NOMO-1 (cell line): Measurements from ENCODE around the gene CLDN14.
"Not testable (repeated sequence)": the region's sequence is repeated elsewhere in the genome, so short reads cannot be mapped to it uniquely, and the experiment has no call there.

Experiments
- DNase-seq, 2 experiments: peaks; one replicate each; lab custom pipeline; 2025; ENCODE audit not compliant: unreplicated experiment in 2 of 2; lab: John Stamatoyannopoulos, UW

Gene CLDN14

DNA sequence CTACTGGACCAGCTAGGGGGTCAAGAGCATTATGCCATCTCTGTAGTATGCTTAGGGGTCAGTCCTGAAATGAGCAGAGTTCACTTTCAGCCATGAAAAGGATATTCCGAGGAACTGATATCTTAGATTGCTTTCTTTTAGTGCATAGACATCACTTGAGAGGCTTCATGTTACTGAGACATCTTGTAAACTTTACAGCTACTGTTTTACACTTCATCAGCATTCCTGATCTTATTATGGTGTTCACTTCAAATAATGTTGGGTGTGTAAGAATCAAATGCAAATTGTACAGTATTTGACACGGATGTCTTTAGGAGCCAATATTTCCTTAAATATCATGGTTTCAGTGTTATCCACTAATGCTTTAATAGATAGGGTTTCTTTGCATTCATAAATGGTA lies 22.4 kb upstream of the CLDN14 start:
- no peak for DNase-seq

GRCh38 chr21:36501589-36501892 lies 21.6 kb upstream of the CLDN14 start:
- DNase-seq = no peak

GRCh38 chr21:36499578-36500471 lies 19.9 kb upstream of the CLDN14 start:
- DNase-seq = no peak

DNA sequence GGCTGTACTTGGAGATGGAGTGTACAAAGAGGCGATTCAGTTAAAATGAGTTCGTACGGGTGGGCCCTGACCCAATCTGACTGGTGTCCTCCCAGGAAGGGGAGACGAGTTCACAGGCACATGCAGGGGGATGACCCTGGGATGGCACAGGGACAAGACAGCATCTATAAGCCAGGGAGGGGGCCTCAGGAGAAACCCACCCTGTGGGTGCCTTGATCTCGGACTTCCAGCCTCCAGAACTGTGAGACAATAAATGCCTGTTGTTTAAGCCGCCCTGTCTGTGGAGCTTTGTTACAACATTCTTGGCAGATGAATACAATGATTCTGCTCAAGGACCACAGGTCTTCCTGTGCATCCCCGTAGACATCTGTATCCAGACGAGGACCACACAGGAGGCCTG lies 14.6 kb upstream of the CLDN14 start:
- DNase-seq = no peak

DNA sequence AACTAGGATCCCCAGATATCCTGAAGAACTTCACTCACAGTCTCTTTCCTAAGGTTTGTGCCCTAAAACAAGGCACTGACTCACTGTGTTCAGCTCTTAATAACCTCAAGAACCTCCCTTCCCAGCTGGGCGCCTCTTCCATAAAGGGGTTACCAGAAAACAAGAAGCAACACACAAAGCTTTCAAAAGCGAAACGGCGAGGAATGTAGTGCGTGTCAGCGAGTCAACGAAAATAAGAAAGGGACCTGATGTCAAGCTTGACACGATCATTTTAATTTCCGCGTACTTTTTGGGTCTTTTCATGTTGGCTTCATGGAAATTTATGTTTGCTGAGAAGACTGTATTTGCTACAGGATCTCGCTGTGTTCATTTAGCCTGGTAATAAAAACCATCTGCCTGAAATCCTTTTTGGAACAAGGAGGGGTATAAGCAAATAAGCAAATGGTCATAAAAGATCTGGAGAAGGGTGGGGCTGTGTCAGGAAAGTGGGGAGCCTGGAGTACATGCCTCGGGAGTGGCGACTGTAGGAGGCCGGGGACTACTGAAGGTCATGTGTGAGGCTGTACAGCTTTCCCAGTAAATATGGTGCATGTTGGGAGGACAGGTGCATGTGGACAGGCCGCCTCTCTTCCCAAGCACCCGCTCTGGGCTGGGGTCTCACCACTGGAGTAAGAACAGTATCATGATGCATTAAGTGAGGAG lies 11.4 kb upstream of the CLDN14 start:
- DNase-seq = no peak

DNA sequence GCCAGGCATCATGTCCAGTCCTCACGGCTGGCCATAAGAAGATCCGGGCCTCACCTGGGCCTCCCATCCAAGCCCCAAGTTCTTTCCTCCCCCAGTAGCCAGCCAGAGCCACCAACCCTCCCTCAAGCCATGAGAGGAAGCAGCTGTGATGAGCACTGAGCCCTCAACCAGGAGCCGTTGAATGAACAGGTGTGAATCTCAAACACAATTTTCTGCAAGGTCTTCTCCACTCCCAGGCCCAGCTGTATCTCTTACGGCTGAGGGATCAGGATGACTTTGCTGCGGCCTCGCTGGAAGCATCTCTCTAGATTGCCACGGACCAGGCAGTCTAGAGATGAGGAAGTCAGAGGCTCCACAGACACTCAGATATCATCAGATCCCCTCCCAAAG lies 9.8 kb upstream of the CLDN14 start:
- no peak for DNase-seq

DNA sequence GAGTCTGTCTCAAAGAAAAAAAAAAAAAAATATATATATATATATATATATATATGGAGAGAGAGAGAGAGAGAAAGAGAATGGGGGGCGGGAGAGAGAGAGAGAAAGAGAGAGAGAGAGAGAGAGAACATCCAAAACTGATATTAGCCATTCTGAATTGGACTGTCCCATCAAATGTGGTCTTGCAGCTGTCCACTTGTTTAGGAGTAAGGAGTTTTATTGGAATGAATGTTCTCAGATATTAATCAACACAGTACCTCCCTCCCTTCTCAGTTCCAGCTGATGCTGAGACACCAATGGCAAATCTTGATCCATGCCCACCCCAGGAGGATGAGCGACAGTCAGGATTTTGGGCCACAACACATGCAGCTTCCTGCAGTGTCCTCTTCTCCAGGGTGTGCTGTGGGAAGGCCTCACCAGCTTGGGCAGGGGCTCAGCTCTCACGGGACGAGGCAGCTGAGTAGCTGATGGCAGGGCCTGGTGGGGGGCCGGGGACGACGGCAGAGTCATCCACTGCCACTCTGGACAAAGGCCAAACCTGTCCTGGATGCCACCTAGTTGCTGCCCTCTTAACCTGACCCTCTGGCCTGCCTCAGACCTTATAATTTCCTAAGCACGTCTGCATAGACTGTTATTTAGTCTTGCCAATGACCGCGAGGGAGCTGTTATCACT lies 9.3 kb upstream of the CLDN14 start:
- no peak for DNase-seq

GRCh38 chr21:36487641-36488307 lies 7.9 kb upstream of the CLDN14 start:
- peak in 1 of 2 experiments; percentile 51 for DNase-seq

GRCh38 chr21:36486246-36486645 lies 6.3 kb upstream of the CLDN14 start:
- no peak for DNase-seq

- no peak for DNase-seq
Measured at GRCh38 chr21:36485476-36485875, 5.6 kb upstream of the CLDN14 start.

DNA sequence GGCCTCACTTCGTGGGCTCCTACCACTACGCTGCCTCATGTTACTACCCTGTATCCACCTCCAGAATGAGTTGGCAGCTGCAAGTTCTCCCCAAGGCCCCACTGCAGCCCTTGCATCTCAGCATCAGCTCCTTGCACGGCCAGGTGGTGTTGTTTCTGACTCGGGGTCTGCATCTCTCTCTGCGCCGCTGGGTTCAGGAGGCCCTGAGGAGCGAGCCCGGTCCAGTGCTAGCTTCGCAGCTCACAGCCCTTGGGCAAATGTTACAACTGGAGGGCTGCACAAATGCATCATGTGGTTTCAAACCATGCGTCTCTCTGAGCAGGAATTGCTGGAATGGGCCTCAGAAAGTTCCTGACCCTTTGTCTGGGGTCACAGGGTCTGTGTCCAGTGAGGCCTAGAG lies 3.2 kb upstream of the CLDN14 start:
- DNase-seq = no peak

GRCh38 chr21:36482673-36483072 lies 2.8 kb upstream of the CLDN14 start:
- DNase-seq = no peak

DNA sequence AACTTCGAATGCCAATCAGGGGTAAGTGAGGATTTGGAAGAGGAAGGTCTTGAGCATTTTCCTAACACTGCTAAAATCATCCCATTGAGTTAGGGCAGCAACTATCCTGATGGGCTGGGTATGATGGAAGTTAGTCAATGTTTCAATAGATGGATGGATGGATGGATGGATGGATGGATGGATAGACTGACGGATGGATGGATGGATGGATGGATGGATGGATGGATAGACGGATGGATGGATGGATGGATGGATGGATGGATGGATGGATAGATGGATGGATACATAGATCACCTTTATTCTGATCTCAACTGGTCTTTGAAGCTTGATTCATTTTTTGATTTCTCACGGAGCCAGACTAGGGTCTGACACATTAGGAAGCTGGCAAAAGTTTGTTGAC lies 2.3 kb upstream of the CLDN14 start:
- DNase-seq = no peak

DNA sequence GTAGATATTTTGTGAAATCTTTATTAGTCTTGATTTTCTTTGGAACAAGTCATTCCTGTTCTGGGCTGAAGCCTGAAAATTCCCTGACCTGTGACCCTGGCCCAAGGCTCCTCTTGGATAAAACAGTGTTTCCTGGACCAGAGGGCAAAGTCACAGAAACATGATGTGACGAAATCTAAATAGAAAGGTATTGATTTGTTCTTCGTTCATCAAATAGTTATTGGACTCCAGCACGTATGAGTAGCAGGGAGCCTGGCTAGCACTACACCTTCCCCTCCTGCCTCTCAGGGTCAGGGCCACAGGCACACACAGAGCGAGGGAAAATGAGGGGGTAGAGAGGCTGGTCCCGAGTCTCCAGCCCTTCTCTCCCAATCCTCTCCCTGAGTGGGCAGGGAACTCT lies 1.7 kb upstream of the CLDN14 start:
- DNase-seq = no peak

DNA sequence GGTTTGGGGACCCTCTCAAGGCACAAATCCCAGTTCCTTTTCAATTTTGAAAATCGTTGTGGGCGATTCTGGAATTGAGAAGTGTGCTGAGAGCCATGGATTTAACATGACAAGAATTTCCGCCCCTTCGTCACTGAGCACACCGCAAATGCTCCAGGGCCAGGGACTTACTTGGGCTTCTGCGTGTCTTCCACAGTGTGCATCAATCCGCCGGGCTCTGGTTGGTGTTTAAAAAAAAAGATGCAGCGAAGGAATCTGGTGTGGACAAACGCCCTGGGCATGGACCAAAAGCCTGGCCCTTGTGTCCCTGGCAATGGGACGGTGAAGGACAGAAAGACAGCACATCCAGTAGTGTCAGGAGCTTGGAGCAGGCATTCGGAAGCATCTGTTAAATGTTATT lies 696 bp upstream of the CLDN14 start:
- no peak for DNase-seq

DNA sequence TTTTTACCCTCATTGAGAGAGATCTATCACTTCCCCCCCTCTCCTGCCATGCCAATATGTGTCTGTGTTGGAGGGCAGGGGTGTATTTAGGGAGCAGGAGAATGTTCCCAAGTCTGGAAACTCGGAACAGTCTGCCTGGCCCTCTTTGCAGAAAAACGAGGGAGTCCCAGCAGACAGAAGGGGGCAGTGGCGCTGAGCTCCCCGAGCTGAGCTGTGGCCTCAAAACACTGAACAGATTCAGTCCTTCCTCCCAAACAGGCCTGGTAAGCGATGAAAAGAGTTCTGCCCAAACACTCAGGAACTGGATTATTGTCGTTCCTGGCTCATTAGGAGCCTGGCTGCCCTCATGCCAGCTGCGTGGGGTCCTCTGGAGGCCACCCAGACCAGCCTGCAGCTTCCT lies 981 bp downstream of the CLDN14 start:
- no peak for DNase-seq

DNA sequence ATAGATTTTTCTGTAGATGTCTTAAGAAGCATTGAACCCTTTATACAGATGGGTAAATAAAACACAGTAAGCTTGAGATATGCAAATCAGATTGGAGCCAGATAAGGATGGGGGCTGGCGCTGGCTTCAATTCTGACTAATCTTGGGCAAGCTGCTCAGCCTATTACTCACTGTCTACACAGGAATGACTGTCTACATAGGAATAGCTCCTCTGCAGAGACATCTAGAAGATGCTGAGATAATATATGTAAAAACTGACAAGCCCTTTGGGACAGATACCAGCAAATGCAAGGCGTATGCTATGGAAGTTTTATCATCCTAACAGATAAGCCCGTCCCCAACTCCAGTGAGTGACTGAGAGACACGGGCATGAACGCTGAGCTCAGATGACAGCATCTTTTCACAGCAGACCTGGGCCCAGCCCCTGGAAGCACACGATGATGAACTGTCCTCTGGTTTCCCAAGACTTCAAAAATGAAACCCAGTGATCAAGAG lies 1.7 kb downstream of the CLDN14 start:
- no peak for DNase-seq

- DNase-seq = no peak
Measured at GRCh38 chr21:36477559-36477958, 2.4 kb downstream of the CLDN14 start.

DNA sequence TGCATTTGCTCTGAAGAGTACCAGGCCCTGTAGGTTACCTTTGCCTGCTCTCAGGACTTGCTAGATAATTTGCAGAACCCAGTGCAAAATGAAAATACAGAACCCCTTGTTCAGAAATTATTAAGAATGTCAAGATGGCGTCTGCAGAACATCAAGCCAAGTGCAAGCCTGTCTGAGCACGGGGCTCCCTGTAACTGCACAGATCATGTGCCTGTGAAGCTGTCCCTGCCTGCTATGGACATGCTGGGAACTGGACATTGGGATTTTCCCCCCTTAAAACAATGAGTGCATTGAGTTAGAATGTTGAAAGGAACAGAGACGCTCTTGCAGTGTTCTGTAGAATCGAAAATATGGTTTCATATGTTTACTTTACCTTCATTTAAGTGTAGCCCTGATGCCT lies 2.9 kb downstream of the CLDN14 start:
- no peak for DNase-seq

- DNase-seq = not testable (repeated sequence)
Measured at GRCh38 chr21:36476541-36476940, 3.4 kb downstream of the CLDN14 start.

DNA sequence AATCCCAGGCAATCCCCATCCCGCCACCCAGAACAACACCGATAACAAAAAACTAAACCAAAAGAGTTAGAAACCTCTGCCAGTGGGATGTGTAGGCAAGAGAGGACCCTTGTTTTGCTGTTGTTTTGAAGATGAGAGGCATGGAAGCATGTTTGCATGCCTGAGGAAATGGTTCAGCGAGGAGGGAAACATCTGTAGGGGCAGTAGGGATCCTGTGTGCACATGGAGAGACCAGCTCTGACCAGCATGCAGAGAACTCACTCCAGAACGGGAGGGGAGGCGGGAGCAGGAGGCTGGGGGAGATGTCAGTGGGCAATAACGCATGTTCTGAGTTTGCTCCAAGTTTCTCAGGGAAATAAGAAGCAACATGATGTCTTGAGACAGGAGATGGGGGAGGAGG lies 5.3 kb downstream of the CLDN14 start:
- no peak for DNase-seq
